ENCODE measurements around the gene NANOS1. TPM values are rescaled to one million over a fixed set of nuclear protein-coding genes. Genes with fewer than 3 reads are reported as not detected.
"Not testable (repeated sequence)": the region's sequence is repeated elsewhere in the genome, so short reads cannot be mapped to it uniquely, and the experiment has no call there.

Gene NANOS1
- total RNA-seq, 2 experiments from 2014 or later, result 3.6 to 7.5 TPM

DNA sequence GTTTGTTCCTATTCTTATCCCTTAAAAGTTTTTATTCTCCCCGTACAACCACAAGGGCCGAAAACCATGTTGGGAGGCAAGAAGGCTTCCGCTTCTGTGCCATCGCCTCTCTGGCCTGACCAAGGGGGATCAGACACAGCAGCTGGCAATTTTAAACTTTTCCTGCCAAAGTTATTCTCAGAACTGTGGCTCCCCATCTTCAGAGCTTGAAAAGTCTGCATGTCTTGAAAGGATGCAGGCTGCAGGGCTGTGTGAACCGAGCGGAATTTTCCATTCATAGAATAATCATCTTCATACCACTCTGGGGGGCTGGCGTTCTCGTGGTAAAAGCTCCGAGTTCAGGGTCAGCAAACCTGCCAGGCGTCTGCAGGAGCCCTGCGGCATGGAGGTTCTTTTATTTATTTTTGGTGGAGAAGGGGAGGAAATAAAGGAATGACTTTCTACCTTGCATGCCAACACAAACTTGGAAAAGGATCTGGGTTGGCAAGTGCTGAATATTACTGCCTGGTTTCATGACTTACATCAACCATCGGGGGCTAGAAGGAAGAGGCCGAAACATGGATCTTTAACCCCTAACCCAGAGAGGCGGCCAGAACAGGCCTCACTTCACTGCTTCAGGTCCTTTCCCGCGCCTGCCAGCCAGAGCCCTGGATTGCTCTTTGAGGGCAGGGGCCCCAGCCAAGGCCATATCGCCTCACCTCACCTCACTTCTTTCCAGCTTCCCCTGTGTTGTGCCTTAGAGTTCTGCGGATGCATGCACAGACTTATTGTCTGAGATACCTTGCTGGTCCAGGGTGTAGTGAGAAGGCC lies 3.0 kb upstream of the NANOS1 start:
- DNase-seq (ENCODE audit: low spot score), result no peak
- H3K4me3 ChIP-seq (ENCODE audit: low read depth, low read length, poor library complexity, severe bottlenecking), result no peak overlapping the region
- H3K9me3 ChIP-seq (ENCODE audit: low read length), result no peaks in the 10 kb centered on the region
- TF ChIP-seq CTCF (conservative IDR thresholded peaks at IDR 0.05; ENCODE audit: low read length) (no peak), EZH2phosphoT487 (IDR thresholded peaks at IDR 0.05; ENCODE audit: borderline replicate concordance, low read depth, low read length) (no peak)
- H3K4me1 ChIP-seq (ENCODE audit: insufficient read depth, low read length, poor library complexity, severe bottlenecking), result peaks cover 19% of the 10 kb centered on the region
- intact Hi-C loops (cut with micrococcal nuclease; ENCODE audit: unreplicated experiment), result loop anchor here (5.0 kb wide), 1 partner anchor 269 kb away; no protein-coding TSS in a partner anchor
- BruUV-seq (replicated peaks), result no TSS peak
- no peak overlapping the region for H3K27ac ChIP-seq (ENCODE audit: low read depth, low read length, poor library complexity, severe bottlenecking)
- CTCF ChIA-PET (ENCODE audit: unreplicated experiment), result no interaction called here
- H3K4me2 ChIP-seq (ENCODE audit: low read length), result no peak overlapping the region
- no peaks in the 10 kb centered on the region for H3K79me2 ChIP-seq (ENCODE audit: insufficient read depth, low read depth, low read length)
- peaks cover 7% of the 10 kb centered on the region; the same call in 1 of the 2 replicates for H4K20me1 ChIP-seq (ENCODE audit: insufficient read depth, low read length)
- no peak overlapping the region for H2AFZ ChIP-seq (ENCODE audit: low read length)
- peaks cover 7% of the 10 kb centered on the region; the same call in 1 of the 2 replicates for H3K36me3 ChIP-seq (ENCODE audit: insufficient read depth, low read length)
- POLR2A ChIA-PET, result no interaction called here
- H3K9me2 ChIP-seq (ENCODE audit: insufficient read depth, low read length), result no peaks in the 10 kb centered on the region

DNA sequence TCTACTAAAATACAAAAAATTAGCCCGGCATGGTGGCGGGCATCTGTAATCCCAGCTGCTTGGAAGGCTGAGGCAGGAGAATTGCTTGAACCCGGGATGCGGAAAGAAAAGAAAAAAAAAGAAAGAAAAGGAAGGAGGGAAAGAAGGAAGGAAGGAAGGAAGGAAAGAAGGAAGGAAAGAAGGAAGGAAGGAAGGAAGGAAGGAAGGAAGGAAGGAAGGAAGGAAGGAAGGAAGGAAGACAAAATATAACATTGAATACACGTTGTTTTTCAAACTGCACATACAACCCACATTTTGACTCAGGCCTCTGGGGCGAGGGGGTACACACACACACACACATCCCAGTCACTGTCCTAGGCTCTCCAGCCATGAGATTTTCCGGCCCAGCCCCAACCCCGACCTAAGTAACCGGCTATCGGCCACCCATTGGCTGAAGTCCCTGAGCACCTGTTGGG lies 1.0 kb upstream of the NANOS1 start:
- intact Hi-C loops (cut with micrococcal nuclease; ENCODE audit: unreplicated experiment), result loop anchor here (2.0 to 5.0 kb wide), 2 partner anchors 271 to 514 kb away; partner anchors contain the start of gene RGS10
- H3K9me3 ChIP-seq (ENCODE audit: low read length); DNase-seq (ENCODE audit: low spot score); H3K27ac ChIP-seq (ENCODE audit: low read depth, low read length, poor library complexity, severe bottlenecking); H3K9me2 ChIP-seq (ENCODE audit: insufficient read depth, low read length); CTCF ChIA-PET (ENCODE audit: unreplicated experiment); POLR2A ChIA-PET; H3K79me2 ChIP-seq (ENCODE audit: insufficient read depth, low read depth, low read length); BruUV-seq (replicated peaks): not testable (repeated sequence)
- Histone ChIP-seq H3K4me2 (ENCODE audit: low read length) (peak overlapping the region; percentile 67), H3K36me3 (ENCODE audit: insufficient read depth, low read length) (peaks cover 26% of the 10 kb centered on the region), H3K4me3 (ENCODE audit: low read depth, low read length, poor library complexity, severe bottlenecking) (peak overlapping the region; percentile 53), H4K20me1 (ENCODE audit: insufficient read depth, low read length) (peaks cover 16% of the 10 kb centered on the region; the same call in 1 of the 2 replicates), H3K4me1 (ENCODE audit: insufficient read depth, low read length, poor library complexity, severe bottlenecking) (peaks cover 37% of the 10 kb centered on the region), H2AFZ (ENCODE audit: low read length) (peak overlapping the region; percentile 27; the same call in 1 of the 2 replicates)

- H3K4me3 ChIP-seq (ENCODE audit: low read depth, low read length, poor library complexity, severe bottlenecking), result peak overlapping the region; percentile 53
- no peaks in the 10 kb centered on the region for H3K9me2 ChIP-seq (ENCODE audit: insufficient read depth, low read length)
- peaks cover 32% of the 10 kb centered on the region for H3K36me3 ChIP-seq (ENCODE audit: insufficient read depth, low read length)
- peak overlapping the region; percentile 27; the same call in 1 of the 2 replicates for H2AFZ ChIP-seq (ENCODE audit: low read length)
- no TSS peak for BruUV-seq (replicated peaks)
- intact Hi-C loops (cut with micrococcal nuclease; ENCODE audit: unreplicated experiment), result loop anchor here (1.0 to 5.0 kb wide), 3 partner anchors 149 to 514 kb away; partner anchors contain the start of genes PRDX3 and RGS10
- H3K27ac ChIP-seq (ENCODE audit: low read depth, low read length, poor library complexity, severe bottlenecking), result no peak overlapping the region
- no peaks in the 10 kb centered on the region for H3K9me3 ChIP-seq (ENCODE audit: low read length)
- H4K20me1 ChIP-seq (ENCODE audit: insufficient read depth, low read length), result peaks cover 16% of the 10 kb centered on the region; the same call in 1 of the 2 replicates
- H3K4me2 ChIP-seq (ENCODE audit: low read length), result peak overlapping the region; percentile 67
- TF ChIP-seq EZH2phosphoT487 (IDR thresholded peaks at IDR 0.05; ENCODE audit: borderline replicate concordance, low read depth, low read length), result no peak
- TF ChIP-seq CTCF (conservative IDR thresholded peaks at IDR 0.05; ENCODE audit: low read length), result no peak
- CTCF ChIA-PET (ENCODE audit: unreplicated experiment), result no interaction called here
- DNase-seq (ENCODE audit: low spot score), result peak; percentile 92
- POLR2A ChIA-PET, result no interaction called here
- peaks cover 37% of the 10 kb centered on the region for H3K4me1 ChIP-seq (ENCODE audit: insufficient read depth, low read length, poor library complexity, severe bottlenecking)
- H3K79me2 ChIP-seq (ENCODE audit: insufficient read depth, low read depth, low read length), result peaks cover 10% of the 10 kb centered on the region; the same call in 1 of the 2 replicates
These were observed 458 bp upstream of the NANOS1 start for GRCh38 chr10:119028900-119029612.

All from OCI-LY7 (cell line).